DMS79 treated with DMSO at 0.1 percent for 48 hours (cell line): ENCODE measurements around the gene PPBP.

ENCODE experiments used
- DNase-seq: peaks from one replicate; lab custom pipeline; 2025; lab: John Stamatoyannopoulos, UW

The PPBP gene

DNA sequence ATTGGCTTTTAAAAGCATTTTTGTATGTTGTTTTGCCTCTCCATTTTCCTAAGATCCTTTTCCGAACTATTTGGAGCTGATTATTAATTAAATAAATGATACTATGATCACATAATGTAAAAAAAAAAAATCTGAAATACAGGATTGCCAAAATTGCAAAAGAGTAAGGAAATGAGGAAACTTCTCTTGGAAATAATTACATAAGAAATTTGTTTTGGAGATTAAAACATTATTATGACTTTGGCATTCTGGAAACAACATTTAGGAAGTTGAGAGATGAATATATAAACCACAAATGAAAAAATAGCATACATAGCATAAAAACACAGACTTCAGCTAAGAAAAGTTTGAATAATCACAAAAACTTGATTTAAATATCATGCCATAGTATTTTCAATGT lies 39.7 kb downstream of the PPBP start:
- DNase-seq: no peak

GRCh38 chr4:73947239-73947985 lies 40.6 kb downstream of the PPBP start:
- peak; percentile 8 for DNase-seq

GRCh38 chr4:73945674-73946449 lies 42.1 kb downstream of the PPBP start:
- DNase-seq: peak; percentile 55

DNA sequence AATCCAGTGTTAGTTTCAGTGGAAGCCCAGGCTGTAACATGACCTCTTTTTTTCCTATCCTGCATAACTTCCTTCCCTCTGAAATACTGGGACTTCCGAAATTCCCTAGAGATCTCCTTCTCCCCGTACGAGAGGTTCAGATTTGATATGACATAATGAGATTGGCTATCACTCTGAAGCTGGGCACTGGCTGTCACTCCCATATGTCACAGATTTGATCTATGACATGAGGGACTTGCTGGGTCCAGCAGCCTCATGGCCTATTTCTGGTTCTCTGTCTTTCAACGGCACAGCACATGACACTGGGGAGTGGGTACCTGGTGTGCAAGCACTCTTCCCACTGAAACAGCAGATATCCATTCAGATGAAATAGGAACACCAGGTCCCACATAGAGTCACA lies 42.9 kb downstream of the PPBP start:
- DNase-seq: no peak

GRCh38 chr4:73944061-73944875 lies 43.7 kb downstream of the PPBP start:
- DNase-seq: no peak

DNA sequence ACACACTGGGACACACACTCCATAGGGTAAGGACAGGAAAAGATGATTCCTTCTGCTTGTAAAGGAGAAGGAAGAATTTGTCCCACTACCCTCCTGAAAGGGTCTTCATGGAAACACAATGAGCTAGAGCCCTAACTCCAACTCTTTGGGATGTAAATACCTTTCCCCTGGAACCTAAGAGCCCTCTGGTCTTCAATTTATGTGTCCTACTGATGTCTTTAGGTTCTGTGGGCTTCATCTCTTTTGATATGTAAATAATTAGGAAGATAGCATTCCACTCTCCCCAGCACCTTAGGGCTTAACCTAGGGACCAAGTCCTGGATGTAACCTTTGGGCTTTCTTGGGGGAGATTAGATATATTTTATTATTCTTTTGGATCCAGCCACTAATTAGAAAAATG lies 44.4 kb downstream of the PPBP start:
- DNase-seq: no peak

DNA sequence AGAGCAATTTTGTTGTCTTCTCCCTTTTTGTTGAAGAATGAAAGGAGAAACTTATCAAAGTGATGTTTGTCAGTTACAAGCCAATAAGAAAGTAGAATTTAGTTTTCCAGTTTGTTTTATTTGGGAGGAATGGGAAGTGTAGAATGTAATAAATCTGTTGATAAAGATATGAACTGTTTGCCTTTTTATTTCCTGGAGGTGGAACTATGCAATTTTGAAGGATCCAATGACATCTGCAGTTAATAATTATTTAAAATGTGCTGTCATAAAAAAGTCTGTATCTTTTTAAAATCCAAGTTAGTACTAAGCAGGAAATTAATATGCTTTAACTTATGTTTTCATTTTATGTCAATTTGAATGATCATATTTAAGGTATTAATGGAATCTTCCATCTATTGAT lies 51.0 kb downstream of the PPBP start:
- no peak for DNase-seq
